GM21515 (cell line): ENCODE data around the gene MMD.
"Not testable (repeated sequence)": the region's sequence is repeated elsewhere in the genome, so short reads cannot be mapped to it uniquely, and the experiment has no call there.

Experiments used
- ATAC-seq: cut with Tn5 transposase; IDR thresholded peaks from one replicate; pipeline ENCODE4 v1.9.1; 2021; ENCODE audit not compliant: unreplicated experiment

Gene MMD

GRCh38 chr17:55395803-55396505, 25.7 kb downstream of the MMD start:
- ATAC-seq, result no peak

DNA sequence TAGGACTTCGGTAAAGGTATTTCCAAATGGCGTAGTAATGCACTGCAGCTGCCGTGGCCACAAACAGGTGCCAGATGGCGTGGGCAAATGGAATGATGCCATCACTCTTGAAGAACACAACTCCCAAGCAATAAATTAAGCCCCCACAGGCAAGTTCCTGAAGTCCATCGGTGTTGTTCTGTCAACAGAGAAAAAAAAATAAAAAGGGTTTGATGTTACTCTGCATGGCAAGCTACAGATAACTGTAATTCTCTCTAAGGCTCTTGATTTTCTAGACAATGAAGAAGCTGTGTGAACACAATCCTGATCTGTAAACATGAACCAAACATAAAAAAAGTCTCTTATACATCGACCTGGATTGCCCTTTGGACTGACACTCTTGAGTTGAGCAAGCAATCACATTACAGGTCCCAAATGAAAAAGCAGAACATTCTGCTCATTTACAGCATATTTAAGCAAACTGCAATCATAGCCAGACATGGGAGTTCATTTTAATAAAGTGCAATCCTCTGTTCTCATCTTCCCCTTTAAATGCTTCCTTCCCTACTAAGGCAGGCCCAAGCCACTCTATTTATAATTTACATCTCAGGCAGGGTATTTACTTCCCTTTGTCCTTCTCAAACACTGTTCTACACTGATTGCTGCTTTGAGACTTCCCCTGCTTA, 27.1 kb downstream of the MMD start:
- ATAC-seq, result no peak

GRCh38 chr17:55391764-55392467, 29.7 kb downstream of the MMD start:
- no peak for ATAC-seq

DNA sequence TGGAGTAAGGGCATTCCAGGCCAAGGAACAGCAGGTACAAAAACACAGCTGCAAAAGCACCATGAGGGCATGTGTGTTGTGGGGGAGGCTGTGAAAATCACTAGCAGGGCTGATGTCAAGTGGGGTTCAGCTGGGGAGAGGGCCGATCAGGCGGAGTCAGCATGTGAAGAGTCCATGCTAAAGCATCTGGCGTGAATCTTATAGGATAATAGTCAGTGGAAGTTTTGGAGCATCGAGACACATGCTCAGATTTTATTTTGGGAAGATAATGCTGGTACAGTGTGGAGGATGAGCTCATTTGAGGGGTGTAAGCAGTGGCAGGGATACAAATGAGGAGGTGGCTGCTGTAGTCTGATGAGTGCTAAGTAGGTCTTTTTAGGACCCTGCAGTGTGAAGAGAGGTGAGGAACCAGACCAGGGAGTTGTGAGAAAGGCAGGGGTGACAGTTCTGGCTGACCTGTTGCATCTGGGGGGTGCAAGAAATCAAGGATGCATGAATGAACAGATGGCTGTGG, 30.3 kb downstream of the MMD start:
- no peak for ATAC-seq

DNA sequence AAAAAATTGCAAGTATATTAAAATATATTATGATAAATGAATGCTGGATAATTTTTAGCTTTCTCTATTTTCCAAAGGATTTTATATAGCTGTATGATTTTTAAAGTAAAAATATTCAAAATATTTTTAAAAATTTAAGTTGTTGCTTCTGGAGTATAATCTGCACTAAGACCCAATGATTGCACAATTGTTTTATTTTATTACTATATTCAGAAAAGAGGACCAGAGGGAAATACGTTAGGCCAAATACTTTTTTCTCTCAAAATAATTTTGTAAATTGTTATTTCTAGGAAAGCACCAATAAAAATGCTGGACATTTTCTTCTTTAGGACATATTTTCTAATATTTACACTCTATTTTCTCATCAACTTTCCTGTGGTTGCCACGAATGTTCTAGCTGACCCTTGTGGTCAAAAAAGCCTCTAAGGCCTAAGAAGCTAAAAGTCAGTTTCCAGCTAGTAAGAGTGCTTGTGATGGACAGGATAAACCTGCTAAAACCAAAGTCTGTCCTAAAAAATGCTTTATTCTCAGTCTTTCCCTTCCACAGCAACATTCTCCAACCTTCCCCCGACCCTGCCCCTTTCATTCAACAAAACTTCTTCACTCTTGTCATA, 31.2 kb downstream of the MMD start:
- ATAC-seq, result no peak

DNA sequence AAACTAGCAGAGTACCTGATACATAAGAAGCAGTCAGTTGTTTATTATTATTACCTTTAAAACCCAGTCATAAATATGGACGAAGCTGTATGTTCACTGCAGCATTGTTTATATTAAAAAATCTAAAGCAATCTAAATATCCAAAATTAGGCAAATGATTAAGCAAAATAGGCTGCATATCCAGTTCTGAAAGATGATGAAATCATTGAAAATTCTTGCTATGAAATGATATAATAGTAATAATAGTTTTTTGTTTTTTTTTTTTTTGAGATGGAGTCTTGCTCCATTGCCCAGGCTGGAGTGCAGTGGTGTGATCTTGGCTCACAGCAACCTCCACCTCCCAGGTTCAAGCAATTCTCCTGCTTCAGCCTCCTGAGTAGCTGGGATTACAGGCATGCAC, 31.9 kb downstream of the MMD start:
- ATAC-seq, result not testable (repeated sequence)

DNA sequence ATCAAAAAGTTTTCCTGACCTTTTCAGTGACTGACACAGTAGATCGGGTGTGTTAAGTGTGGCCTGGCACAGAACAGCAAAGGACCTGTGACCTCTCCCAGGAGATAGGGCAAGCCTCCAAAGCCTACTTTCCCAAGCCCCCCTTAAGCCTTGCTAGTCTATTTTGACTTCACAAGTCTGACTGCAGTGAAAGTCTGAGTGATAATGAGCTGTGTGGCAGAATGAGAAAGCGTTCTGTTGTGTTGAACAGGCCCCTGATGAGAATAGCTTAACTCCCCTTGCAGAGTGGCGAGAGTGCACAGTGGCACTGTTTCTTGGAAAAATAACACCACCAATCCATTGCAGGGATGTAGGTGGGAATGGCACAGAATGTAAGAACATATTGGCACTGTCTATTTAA, 32.8 kb downstream of the MMD start:
- ATAC-seq, result no peak

GRCh38 chr17:55386796-55387332, 34.8 kb downstream of the MMD start:
- ATAC-seq, result no peak

GRCh38 chr17:55384643-55385232, 36.9 kb downstream of the MMD start:
- no peak for ATAC-seq

- no peak for ATAC-seq
Measured at GRCh38 chr17:55383771-55384642, 37.6 kb downstream of the MMD start.

DNA sequence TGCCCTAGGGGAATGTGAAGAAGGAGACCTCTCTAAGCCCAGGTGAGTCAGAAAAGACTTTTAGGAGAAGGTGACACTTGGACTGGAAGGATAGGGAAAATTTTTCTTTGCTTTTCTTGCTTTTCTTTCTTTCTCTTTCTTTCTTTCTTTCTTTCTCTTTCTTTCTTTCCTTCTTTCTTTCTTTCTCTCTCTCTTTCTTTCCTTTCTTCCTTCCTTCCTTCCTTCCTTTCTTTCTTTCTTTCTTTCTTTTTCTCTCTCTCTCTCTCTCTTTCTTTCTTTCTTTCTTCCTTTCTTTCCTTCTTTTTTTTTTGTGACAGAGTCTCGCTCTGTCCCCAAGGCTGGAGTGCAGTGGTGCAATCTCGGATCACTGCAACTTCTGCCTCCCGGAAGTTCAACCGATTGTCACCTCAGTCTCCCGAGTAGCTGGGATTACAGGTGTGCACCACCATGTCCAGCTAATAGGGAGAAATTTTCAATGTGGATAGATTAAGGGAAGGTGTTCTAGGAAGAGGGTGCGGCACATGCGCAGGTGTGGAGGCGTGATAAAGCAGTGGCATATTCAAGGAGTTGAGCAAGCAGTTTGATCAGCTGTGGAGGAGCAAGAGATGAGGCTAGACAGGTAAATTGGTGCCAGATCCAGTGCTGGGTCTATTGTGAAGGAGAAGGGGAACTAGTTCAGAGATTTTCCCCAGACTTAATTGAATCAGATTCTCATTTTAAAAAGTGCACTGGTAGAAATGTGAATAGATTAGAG, 40.4 kb downstream of the MMD start:
- ATAC-seq, result no peak

DNA sequence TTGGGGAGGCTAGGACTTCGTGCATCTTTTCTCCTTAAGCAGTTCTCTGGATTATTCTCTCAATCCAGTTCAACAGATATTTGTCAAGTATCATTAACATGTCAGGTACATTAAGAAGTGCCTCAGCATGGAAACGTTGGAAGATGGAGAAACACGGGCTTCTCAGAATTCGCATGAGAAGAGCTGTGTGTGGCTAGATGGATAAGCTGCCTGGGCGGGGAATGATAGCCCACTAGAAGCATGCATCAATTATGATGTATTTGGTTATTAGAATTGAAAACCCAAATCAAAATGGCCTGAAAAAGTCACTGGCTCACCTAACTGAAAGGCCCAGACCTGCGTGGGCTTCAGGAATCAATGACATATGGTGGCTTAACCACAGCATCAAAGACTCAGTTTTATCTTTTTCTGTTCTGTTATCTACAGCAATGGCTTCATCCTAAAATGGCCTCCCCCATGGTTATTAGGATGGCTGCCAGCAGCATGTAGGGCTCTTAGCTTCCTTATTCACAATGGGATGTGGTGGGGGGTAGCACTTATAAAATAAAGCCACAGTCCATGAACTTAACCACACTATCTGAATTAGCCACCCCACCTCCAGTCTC, 43.9 kb downstream of the MMD start:
- no peak for ATAC-seq

DNA sequence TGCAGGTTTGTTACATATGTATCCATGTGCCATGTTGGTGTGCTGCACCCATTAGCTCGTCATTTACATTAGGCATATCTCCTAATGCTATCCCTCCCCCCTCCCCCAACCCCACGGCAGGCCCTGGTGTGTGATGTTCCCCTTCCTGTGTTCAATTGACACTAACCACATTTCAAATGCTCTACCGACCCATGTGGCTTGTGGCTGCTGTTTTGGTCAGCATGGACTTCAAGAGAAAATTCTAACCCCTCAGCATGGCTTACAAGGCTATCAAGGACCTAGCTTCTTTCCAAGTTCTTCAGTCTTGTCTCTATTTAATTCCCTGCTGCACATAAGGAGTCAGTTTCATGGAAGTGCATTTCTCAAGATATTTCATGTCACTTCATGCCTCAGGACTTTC, 52.9 kb downstream of the MMD start:
- ATAC-seq, result no peak

DNA sequence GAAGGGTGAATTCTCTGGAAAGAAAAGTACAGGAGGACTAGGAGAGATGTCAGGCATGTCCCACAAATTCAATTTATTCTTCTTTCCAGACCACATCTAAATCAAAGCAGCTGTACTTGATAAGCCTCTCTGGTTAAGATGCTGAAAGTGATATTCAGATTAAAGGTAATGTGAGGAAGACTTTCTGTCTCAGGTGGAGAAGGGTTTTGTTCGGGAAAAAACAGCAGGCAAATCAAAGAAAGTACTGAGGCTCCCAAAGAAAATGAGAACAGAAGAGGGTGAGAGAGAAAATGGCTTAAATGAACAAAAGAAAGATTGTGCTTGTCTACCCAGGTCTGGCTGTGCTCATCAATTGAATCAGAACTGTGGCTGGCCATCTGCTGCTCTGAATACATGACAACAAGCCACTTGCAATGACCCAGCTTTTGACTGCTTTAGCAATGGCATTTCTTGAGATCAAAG, 55.6 kb downstream of the MMD start:
- ATAC-seq, result no peak

DNA sequence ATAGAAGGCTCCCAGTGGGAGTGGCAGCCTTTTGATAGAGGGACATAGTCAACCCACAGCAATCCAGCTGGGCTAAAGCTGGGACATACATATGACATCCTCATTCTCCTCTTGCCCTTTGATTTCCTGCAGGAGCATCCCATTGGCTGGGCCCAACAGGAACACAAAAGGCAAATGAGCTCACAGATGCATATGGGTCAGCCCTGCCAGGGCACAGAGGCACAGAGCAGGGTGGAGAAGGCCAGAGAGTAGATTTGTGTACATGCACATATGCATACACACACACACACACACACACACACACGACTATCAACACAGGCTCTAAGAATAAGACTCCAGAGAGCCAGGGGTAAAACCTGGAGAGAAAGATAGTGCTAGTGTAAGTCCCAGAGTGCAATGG, 58.6 kb downstream of the MMD start:
- no peak for ATAC-seq

DNA sequence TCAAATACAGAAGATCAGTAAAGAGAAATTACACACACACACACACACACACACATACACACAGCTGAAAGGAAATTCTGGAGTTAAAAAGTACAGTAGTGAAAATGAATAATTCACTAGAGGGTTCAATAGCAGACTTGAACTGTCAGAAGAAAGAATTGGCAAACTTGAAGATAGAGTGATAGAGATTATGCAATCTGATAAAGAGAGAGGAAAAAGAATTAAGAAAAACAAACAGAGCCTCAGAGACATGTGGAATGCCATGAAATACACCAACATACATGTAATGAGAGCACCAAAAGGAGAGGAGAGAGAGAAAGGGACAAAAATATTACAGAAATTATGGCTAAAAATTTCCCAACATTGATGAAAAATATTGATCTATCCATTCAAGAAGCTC, 60.7 kb downstream of the MMD start:
- no peak for ATAC-seq

DNA sequence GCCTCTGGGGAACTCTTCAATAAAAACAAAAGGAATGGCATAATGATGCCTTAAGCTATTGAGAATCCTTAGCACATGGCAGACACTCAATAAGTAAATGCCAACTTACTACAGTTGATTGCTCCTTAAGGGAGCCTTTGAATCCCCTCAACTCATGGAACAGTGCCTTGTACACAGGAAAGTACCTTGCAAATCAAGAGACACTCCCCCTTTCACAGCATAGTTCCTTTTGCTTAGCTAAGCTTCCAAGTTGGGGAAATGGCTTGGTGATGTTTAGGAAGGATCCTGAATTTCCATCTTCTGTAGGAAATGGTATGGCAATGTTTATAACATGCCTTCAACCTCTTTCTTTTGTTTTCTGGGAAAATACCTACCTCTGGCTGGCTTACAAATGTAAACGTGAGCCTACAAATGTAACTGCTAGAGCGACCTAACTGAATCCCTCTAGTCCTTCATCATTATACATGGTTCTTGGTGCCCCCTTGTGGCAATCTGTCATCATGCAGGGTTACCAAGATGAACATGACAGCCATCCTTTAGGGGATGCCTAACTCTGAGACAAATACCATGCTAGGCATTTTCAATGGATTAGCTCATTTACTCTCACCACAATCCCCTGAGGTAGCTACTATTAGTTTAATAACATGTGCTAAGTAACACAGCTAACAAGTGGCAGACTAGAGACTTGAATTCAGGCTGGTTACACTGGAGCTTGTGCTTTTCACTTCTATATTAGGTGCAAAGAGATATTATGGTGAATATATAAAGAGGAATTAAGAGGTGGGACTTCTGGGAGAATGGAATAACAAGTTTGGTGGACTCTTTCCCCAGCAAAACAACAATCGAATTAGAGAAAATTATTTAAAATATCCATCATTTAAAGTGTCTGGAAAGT, 65.0 kb downstream of the MMD start:
- peak; percentile 93 for ATAC-seq

GRCh38 chr17:55354941-55355340, 66.7 kb downstream of the MMD start:
- no peak for ATAC-seq
